Adipocyte (in vitro differentiated cells): ENCODE data around the gene NEK6.

ENCODE experiments used
- DNase-seq: peaks from one replicate; pipeline ENCODE4 v3.0.0-alpha.2; 2015; ENCODE audit warnings: low read depth
- H3K27me3 ChIP-seq: replicated peaks from 2 replicates; pipeline ENCODE4 v1.7.0; 2013; ENCODE audit warnings: mild to moderate bottlenecking, low read length, moderate library complexity; ENCODE audit not compliant: control insufficient read depth, insufficient read depth
- H3K36me3 ChIP-seq: 2 replicates; pipeline ENCODE4 v1.7.0; 2013; ENCODE audit warnings: low read length, mild to moderate bottlenecking, moderate library complexity; ENCODE audit not compliant: control insufficient read depth, insufficient read depth, severe bottlenecking
- H3K4me1 ChIP-seq: 2 replicates; pipeline ENCODE4 v1.7.0; 2013; ENCODE audit warnings: mild to moderate bottlenecking, low read length, moderate library complexity; ENCODE audit not compliant: control insufficient read depth, insufficient read depth
- H3K4me3 ChIP-seq: 2 replicates; pipeline ENCODE4 v1.7.0; 2013; ENCODE audit warnings: mild to moderate bottlenecking, low read length, moderate library complexity
- H3K9ac ChIP-seq: 2 replicates; pipeline ENCODE4 v1.7.0; 2013; ENCODE audit warnings: mild to moderate bottlenecking, low read length, moderate library complexity
- H3K9me3 ChIP-seq: 2 replicates; pipeline ENCODE4 v1.7.0; 2013; ENCODE audit warnings: mild to moderate bottlenecking, low read length, moderate library complexity; ENCODE audit not compliant: control insufficient read depth

NEK6 gene

DNA sequence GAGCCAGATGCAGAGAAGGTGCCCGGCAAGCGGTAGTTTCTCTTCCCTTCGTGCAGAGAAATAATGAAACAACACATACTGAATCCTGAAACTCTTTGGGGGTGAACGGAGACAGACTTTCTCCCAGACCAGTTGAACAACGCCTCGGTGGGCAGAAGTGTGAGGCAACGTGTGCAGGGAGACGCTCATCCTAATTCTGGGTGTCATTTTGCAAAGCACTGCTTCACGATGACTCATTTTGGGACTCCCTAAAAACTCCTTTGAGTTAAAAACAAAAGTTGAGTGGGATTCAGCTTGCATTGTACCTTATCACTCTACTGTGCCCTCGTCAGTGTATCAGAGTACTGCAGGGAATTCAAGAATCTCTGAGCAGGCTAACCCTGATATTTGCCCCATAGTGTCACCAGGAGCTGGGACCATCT lies 3.5 kb upstream of the NEK6 start:
- H3K36me3 ChIP-seq: no peaks in the 10 kb centered on the region
- peaks cover 24% of the 10 kb centered on the region for H3K4me1 ChIP-seq
- H3K4me3 ChIP-seq: no peak overlapping the region
- no peaks in the 10 kb centered on the region for H3K27me3 ChIP-seq
- H3K9me3 ChIP-seq: no peaks in the 10 kb centered on the region
- H3K9ac ChIP-seq: no peak overlapping the region
- DNase-seq: no peak

GRCh38 chr9:124255222-124255621 lies 2.5 kb upstream of the NEK6 start:
- Histone ChIP-seq H3K36me3 (no peaks in the 10 kb centered on the region), H3K9ac (no peak overlapping the region), H3K27me3 (no peaks in the 10 kb centered on the region), H3K4me1 (peaks cover 29% of the 10 kb centered on the region), H3K9me3 (no peaks in the 10 kb centered on the region), H3K4me3 (no peak overlapping the region)
- DNase-seq: no peak

DNA sequence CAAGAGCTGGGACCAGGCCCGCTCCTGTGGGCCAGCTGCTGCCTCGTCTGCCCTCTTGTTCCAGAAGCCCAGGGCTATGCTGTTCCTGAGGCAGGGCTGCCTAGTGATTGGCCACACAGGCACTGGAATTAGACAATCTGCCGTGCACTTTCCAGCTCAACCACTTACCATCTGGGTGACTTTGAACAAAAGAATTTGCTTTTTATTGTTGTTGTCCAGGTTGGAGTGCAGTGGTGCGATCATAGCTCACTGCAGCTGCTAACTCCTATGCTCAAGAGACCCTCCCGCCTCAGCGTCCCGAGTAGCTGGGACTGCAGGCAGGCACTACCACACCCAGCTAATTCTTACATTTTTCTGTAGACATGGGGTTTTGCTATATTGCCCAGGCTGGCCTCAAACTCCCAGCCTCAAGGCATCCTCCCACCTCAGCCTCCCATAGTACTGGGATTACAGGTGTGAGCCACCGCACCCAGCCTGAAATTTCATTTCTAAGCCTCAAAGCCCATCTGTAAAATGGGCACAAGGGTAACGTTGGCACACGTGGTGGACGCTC lies 1.2 kb upstream of the NEK6 start:
- H3K27me3 ChIP-seq: no peaks in the 10 kb centered on the region
- H3K4me3 ChIP-seq: no peak overlapping the region
- no peaks in the 10 kb centered on the region for H3K36me3 ChIP-seq
- H3K9ac ChIP-seq: peak overlapping the region; percentile 100
- H3K4me1 ChIP-seq: peaks cover 42% of the 10 kb centered on the region
- no peaks in the 10 kb centered on the region for H3K9me3 ChIP-seq
- peak; percentile 87 for DNase-seq

DNA sequence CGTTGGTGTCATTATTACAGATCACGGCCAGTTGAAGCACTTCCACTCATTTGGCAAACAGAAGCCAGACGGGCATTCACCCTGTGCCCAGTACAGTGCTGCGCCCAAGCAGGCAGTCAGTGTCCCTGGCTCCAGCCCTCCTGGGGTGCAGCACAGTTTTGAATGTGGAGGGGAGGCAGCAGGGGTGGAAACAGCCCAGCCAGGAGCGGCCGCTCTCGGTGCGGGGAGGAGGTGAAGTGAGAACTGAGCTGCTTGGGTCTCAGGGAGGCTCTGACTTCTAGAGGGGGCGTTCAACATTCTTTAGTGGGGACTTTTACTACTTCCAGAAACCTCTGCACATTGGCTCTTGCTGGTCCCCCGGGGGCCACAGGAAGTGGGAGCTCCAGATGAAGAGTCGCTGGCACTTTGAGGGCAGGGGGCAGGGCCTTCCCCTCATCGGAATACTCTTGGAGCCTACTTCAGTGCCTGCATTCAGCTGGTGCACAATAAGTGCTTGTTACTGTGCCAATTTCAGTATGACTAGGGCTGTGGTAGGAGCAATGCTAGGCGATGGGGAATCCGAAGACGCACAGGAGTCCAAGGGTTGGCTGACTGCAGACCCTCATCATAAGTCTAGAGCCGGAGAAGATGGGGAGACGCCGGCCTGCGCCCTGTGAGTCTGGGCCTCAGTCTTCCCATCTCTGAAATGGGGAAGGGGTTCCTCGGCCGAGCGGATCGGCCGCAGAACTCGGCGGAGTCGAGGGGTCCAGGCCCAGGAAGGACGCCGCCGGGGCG lies 492 bp upstream of the NEK6 start:
- Histone ChIP-seq H3K4me3 (peak overlapping the region; percentile 83), H3K36me3 (no peaks in the 10 kb centered on the region), H3K27me3 (no peaks in the 10 kb centered on the region), H3K9me3 (no peaks in the 10 kb centered on the region), H3K9ac (peak overlapping the region; percentile 100), H3K4me1 (peaks cover 42% of the 10 kb centered on the region)
- no peak for DNase-seq

DNA sequence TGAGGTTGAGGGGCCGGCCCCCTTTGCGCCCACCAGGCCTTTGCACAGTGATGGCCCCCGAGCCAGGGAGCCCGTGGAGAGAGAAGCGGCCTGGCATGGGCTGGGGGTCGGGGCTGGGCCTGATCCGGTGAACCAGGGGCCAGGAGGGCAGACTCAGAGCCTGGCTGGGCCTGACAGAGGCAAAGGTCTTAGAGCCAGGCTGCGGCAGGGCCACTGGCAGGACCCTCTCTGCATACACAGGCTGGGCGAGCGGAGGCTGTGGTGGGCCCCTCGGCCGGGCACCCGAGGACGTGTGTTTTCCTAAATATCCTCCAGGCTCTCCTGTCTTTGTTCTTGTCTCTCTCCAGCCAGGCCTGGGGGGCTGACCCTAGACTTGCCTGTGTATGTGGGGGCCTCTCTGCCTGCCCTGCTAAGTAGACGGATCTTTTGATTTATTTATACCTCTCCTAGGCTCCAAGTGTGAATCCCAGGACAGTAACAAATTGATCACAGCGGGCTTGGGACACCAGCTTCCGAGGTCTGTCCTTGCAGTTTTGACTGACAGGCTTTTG lies 933 bp downstream of the NEK6 start:
- Histone ChIP-seq H3K9ac (peak overlapping the region; percentile 100), H3K4me3 (peak overlapping the region; percentile 94), H3K36me3 (peaks cover 9% of the 10 kb centered on the region), H3K9me3 (no peaks in the 10 kb centered on the region), H3K27me3 (no peaks in the 10 kb centered on the region), H3K4me1 (peaks cover 53% of the 10 kb centered on the region)
- peak; percentile 40 for DNase-seq

DNA sequence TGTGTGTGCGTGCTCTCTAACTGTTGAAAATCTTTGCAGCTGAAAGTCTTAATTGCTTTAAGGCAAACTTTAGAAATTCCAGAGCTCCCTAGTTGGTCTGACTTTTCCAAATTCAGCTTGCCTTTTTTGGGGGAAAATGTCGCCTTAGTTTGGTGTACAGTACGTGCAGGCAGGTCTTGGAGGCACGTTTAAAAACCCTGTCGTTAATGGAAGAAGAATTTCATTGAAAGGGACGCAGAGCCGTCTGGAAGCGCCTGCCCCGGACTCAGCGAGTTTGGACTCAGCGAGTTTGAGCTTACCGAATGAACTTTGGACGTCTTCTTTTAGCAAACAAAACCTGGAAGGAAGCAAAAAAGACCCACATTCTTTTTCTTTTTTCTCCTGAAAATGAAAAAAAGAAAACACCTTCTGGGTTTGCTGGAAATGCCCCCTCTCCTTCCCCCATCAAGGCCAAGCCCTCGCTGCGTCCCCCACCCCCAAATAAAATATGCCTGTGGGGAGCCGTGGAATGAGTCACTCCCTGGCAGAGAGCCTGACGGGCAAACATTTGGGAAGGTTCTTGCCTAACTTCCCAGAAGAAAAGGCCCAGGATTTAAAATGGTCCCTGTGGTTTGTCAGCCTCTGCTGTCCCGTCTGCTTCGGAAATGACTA lies 1.5 kb downstream of the NEK6 start:
- Histone ChIP-seq H3K9ac (peak overlapping the region; percentile 100), H3K9me3 (no peaks in the 10 kb centered on the region), H3K4me3 (peak overlapping the region; percentile 94), H3K36me3 (peaks cover 11% of the 10 kb centered on the region), H3K27me3 (no peaks in the 10 kb centered on the region), H3K4me1 (peaks cover 59% of the 10 kb centered on the region)
- peak; percentile 93 for DNase-seq

DNA sequence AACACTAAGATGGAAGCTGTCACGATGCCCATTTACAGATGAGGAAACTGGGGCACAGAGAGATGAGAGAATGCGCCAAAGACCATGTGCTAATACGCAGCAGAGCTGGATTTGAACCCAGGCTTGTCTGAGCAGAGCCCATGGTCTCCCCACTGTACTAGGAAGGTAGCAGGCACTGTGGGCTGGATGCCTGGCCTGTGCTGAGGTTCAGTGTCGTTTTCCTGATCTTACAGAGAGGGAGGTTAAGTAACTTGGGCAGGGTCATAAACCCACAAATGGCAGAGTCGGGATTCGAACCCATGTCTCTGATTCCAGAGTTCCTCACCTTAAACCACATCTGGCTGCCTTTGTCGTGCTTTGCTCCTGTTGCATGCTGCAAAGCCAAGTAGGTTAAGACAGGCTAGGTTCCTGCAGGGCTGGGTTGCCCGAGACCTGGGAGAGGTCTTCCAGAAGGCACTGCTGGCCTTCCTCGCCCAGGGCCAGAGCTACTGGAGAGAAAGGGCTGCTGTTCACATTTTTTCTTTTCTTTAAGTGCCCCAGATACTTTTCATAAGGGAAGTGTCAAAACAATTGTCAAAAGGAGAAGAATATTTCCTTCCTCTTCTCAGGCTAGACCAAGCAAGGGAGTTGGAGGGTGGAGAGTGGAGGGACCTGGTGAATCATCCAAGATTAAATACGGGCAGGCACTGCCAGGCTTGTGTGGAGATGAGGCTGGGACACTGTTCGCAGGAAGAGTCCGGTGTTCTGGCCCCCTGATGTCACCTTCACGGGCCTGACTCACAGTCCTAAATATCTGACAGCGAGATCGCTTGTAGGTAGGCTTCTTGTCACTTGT lies 3.2 kb downstream of the NEK6 start:
- Histone ChIP-seq H3K9ac (peak overlapping the region; percentile 100), H3K4me3 (peak overlapping the region; percentile 94), H3K27me3 (no peaks in the 10 kb centered on the region), H3K4me1 (peaks cover 64% of the 10 kb centered on the region), H3K36me3 (peaks cover 16% of the 10 kb centered on the region), H3K9me3 (no peaks in the 10 kb centered on the region)
- DNase-seq: peak; percentile 82

GRCh38 chr9:124261736-124262648 lies 4.2 kb downstream of the NEK6 start:
- Histone ChIP-seq H3K27me3 (no peaks in the 10 kb centered on the region), H3K4me3 (peak overlapping the region; percentile 94), H3K9ac (peak overlapping the region; percentile 100), H3K9me3 (no peaks in the 10 kb centered on the region), H3K4me1 (peaks cover 58% of the 10 kb centered on the region), H3K36me3 (peaks cover 24% of the 10 kb centered on the region)
- peak; percentile 65 for DNase-seq

- Histone ChIP-seq H3K4me1 (peaks cover 59% of the 10 kb centered on the region), H3K9me3 (no peaks in the 10 kb centered on the region), H3K27me3 (no peaks in the 10 kb centered on the region), H3K4me3 (peak overlapping the region; percentile 94), H3K36me3 (peaks cover 27% of the 10 kb centered on the region), H3K9ac (peak overlapping the region; percentile 100)
- peak; percentile 85 for DNase-seq
Observed at GRCh38 chr9:124262649-124262972, 4.9 kb downstream of the NEK6 start.

DNA sequence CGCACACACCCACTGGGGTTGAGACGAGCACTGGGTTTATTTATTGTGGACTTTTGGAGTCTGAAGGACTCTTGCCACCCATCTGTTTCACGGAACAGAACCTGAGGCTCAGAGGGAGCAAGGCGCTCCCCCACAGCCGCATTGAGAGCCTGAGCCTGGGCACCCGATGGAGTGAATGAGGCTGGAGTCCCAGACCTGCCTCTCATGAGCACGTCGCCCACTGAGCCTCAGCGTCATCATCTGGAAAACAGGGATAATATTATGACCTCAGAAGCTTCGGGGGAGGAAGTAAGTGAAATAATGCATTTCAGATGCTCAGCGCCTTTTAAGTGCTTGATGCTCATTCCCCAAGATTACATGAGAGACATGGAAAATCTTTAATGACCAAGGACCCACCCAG lies 5.5 kb downstream of the NEK6 start:
- H3K27me3 ChIP-seq: no peaks in the 10 kb centered on the region
- peak overlapping the region; percentile 39 for H3K9ac ChIP-seq
- H3K4me3 ChIP-seq: peak overlapping the region; percentile 24
- H3K4me1 ChIP-seq: peaks cover 65% of the 10 kb centered on the region
- DNase-seq: no peak
- H3K36me3 ChIP-seq: peaks cover 33% of the 10 kb centered on the region
- no peaks in the 10 kb centered on the region for H3K9me3 ChIP-seq
